Astrocyte (in vitro differentiated cells and primary cell): ENCODE measurements around the gene GOLPH3.

Experiments
- EZH2 ChIP-seq: IDR thresholded peaks from 2 replicates; pipeline ENCODE4 v1.6.1; 2012; ENCODE audit warnings: mild to moderate bottlenecking, low read length, inconsistent platforms; ENCODE audit not compliant: insufficient read depth
- TF ChIP-seq, protein P1 (sequence below): IDR thresholded peaks from 2 replicates; pipeline ENCODE4 v1.5.1; 2011; ENCODE audit warnings: low read depth, mild to moderate bottlenecking, inconsistent platforms, low read length, moderate library complexity; ENCODE audit not compliant: insufficient read depth

DNA sequence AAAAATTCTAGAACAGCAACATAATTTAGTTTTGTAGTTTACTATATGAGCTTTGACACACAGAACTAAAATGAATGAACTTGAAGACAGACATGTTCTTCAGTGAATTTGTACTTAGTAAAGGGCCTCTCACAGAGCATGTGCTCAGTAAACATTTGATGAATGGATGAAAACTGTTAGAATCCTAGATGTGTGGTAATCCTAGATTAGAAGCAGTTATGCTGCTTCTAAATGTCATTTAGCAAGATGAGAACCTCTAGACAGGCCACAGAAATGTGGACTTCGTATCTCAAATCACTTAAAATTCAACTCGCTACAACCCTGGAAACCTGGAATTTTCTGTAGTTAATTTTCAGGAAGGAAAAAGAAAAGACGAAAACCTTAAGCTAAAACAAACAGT, 8.5 kb downstream of the GOLPH3 start:
- no peak for TF ChIP-seq EZH2
- TF ChIP-seq, protein P1, sequence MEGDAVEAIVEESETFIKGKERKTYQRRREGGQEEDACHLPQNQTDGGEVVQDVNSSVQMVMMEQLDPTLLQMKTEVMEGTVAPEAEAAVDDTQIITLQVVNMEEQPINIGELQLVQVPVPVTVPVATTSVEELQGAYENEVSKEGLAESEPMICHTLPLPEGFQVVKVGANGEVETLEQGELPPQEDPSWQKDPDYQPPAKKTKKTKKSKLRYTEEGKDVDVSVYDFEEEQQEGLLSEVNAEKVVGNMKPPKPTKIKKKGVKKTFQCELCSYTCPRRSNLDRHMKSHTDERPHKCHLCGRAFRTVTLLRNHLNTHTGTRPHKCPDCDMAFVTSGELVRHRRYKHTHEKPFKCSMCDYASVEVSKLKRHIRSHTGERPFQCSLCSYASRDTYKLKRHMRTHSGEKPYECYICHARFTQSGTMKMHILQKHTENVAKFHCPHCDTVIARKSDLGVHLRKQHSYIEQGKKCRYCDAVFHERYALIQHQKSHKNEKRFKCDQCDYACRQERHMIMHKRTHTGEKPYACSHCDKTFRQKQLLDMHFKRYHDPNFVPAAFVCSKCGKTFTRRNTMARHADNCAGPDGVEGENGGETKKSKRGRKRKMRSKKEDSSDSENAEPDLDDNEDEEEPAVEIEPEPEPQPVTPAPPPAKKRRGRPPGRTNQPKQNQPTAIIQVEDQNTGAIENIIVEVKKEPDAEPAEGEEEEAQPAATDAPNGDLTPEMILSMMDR, result no peak
